ENCODE data around the gene FRMPD3. TPM values are rescaled to one million over a fixed set of nuclear protein-coding genes. Genes with fewer than 3 reads are reported as not detected.

Gene FRMPD3
- under 1 TPM in 2 of 3 donors, not detected in 1; 0.22 TPM for total RNA-seq
- long read RNA-seq, donor 1: 0 reads
- long read RNA-seq, donor 2: 0 reads

- intact Hi-C loops (cut with DNase I, micrococcal nuclease): no loop called here
- Histone ChIP-seq H3K4me1 (ENCODE audit: low read depth) (no peaks in the 10 kb centered on the region), H3K9me3 (no peaks in the 10 kb centered on the region), H3K4me3 (no peak within 1 kb of the TSS), H3K36me3 (ENCODE audit: low read depth) (no peaks in the 10 kb centered on the region)
- peak; percentile 55 for ATAC-seq
- DNase-seq: peak in 2 of 3 donors; percentile 1 to 27
- TF ChIP-seq, protein P1, sequence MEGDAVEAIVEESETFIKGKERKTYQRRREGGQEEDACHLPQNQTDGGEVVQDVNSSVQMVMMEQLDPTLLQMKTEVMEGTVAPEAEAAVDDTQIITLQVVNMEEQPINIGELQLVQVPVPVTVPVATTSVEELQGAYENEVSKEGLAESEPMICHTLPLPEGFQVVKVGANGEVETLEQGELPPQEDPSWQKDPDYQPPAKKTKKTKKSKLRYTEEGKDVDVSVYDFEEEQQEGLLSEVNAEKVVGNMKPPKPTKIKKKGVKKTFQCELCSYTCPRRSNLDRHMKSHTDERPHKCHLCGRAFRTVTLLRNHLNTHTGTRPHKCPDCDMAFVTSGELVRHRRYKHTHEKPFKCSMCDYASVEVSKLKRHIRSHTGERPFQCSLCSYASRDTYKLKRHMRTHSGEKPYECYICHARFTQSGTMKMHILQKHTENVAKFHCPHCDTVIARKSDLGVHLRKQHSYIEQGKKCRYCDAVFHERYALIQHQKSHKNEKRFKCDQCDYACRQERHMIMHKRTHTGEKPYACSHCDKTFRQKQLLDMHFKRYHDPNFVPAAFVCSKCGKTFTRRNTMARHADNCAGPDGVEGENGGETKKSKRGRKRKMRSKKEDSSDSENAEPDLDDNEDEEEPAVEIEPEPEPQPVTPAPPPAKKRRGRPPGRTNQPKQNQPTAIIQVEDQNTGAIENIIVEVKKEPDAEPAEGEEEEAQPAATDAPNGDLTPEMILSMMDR (IDR thresholded peaks at IDR 0.05): no peak
Measured at GRCh38 chrX:107448998-107449835, at the start of gene FRMPD3. Gene FRMPD3 (plus strand): TSS chrX:107449652. CDS start chrX:107526589, 76,937 bp downstream.

DNA sequence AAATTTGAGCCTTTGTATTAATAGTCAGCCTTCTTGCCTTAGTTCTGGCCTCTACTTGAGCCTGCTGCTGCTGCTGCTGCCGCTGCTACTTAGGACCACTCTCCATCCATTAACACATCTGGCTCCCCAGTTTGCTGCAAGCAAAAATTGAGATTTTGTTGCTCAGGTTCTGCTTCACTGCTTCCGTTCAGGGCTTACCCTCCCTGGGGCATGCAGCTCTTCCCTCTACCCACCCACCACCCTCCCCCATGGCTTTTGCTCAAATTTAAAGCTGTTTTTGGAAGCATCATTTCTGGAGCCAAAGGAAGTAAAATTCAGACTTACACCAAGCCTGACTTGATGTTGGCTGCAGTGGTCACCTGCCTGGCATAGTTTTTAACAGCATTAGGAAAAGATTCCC, 28.9 kb upstream of the FRMPD3 start:
- DNase-seq (no peak), ATAC-seq (no peak)
- no peaks in the 10 kb centered on the region for H3K4me1 ChIP-seq (ENCODE audit: low read depth)
- no peak overlapping the region for H3K4me3 ChIP-seq
- no peaks in the 10 kb centered on the region for H3K36me3 ChIP-seq (ENCODE audit: low read depth)
- no peaks in the 10 kb centered on the region for H3K9me3 ChIP-seq
- TF ChIP-seq, protein P1 (IDR thresholded peaks at IDR 0.05): no peak
- intact Hi-C loops (cut with DNase I, micrococcal nuclease): no loop called here

DNA sequence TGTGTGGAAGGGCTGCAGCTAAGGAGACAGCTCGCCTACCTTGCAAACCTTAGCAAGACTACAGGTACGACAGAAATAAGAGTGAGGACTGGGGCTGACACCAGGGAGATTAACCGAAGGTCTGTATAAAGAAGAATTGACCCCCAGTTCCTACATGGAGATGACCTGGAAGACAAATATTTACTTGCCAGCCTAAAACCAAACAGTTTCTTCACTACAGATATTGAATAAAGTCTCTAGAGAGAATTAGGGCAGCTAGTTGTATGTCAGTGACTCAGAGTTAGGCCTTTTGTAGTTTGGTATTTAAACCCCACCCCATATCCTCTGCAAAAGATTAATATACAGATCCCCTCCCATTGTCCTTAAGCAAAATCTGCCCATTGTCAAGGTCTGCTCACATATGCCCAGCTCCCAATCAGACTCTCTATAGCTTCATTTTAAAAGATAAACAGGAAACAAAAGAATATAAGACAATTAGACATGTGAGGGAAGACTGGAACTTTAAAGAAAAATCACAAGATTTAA, 28.1 kb upstream of the FRMPD3 start:
- Histone ChIP-seq H3K4me1 (ENCODE audit: low read depth) (no peaks in the 10 kb centered on the region), H3K9me3 (no peaks in the 10 kb centered on the region), H3K36me3 (ENCODE audit: low read depth) (no peaks in the 10 kb centered on the region), H3K4me3 (no peak overlapping the region)
- intact Hi-C loops (cut with DNase I, micrococcal nuclease): no loop called here
- DNase-seq (no peak), ATAC-seq (no peak)
- TF ChIP-seq, protein P1 (IDR thresholded peaks at IDR 0.05): no peak

- Histone ChIP-seq H3K36me3 (ENCODE audit: low read depth) (no peaks in the 10 kb centered on the region), H3K9me3 (no peaks in the 10 kb centered on the region), H3K4me1 (ENCODE audit: low read depth) (no peaks in the 10 kb centered on the region), H3K4me3 (no peak overlapping the region)
- ATAC-seq (no peak), DNase-seq (peak in 1 of 3 donors; percentile 24)
- intact Hi-C loops (cut with DNase I, micrococcal nuclease): no loop called here
- TF ChIP-seq, protein P1 (IDR thresholded peaks at IDR 0.05): no peak
Measured at GRCh38 chrX:107429090-107429489, 20.4 kb upstream of the FRMPD3 start.

GRCh38 chrX:107440187-107440586, 9.3 kb upstream of the FRMPD3 start:
- H3K4me3 ChIP-seq: no peak overlapping the region
- TF ChIP-seq, protein P1 (IDR thresholded peaks at IDR 0.05): no peak
- DNase-seq (no peak), ATAC-seq (no peak)
- intact Hi-C loops (cut with DNase I, micrococcal nuclease): no loop called here
- H3K9me3 ChIP-seq: no peaks in the 10 kb centered on the region
- no peaks in the 10 kb centered on the region for H3K4me1 ChIP-seq (ENCODE audit: low read depth)
- H3K36me3 ChIP-seq (ENCODE audit: low read depth): no peaks in the 10 kb centered on the region
